WERI-Rb-1 (cell line): ENCODE measurements around the gene ZCCHC24.
A peak's percentile ranks its signal among the peaks of the same experiment; 100 is the strongest.

Source experiments
- DNase-seq: peaks from one replicate; pipeline ENCODE4 v3.0.0-alpha.2; 2020
- H3K27ac ChIP-seq: fragments of 250-450 bp; sonication (Bioruptor Pico); 2 replicates; pipeline ENCODE4 v1.5.1; 2020; ENCODE audit warnings: mild to moderate bottlenecking, moderate library complexity
- H3K27me3 ChIP-seq: fragments of 250-450 bp; sonication (Bioruptor Pico); 2 replicates; pipeline ENCODE4 v1.5.1; 2021; ENCODE audit warnings: mild to moderate bottlenecking, low read depth, moderate library complexity; ENCODE audit not compliant: insufficient read depth, severe bottlenecking
- H3K36me3 ChIP-seq: fragments of 250-450 bp; sonication (Bioruptor Pico); 2 replicates; pipeline ENCODE4 v1.5.1; 2020; ENCODE audit warnings: mild to moderate bottlenecking, moderate library complexity
- H3K4me3 ChIP-seq: 2 replicates; pipeline ENCODE4 v1.5.1; 2011; ENCODE audit warnings: low read depth, mild to moderate bottlenecking, control low read depth, low read length
- H3K9me3 ChIP-seq: fragments of 250-450 bp; sonication (Bioruptor Pico); 2 replicates; pipeline ENCODE4 v1.5.1; 2021; ENCODE audit warnings: mild to moderate bottlenecking, moderate library complexity; ENCODE audit not compliant: severe bottlenecking
- CTCF ChIP-seq: IDR thresholded peaks from 2 replicates; pipeline ENCODE4 v1.5.1; 2011; ENCODE audit warnings: low read depth, mild to moderate bottlenecking, control low read depth, inconsistent platforms, low read length

The ZCCHC24 gene

GRCh38 chr10:79380946-79381721 lies 64.3 kb downstream of the ZCCHC24 start:
- Histone ChIP-seq H3K9me3 (no peaks in the 10 kb centered on the region), H3K27me3 (no peaks in the 10 kb centered on the region), H3K36me3 (no peaks in the 10 kb centered on the region), H3K27ac (no peak overlapping the region), H3K4me3 (no peak overlapping the region)
- no peak for TF ChIP-seq CTCF
- peak; percentile 4 for DNase-seq

GRCh38 chr10:79380125-79380945 lies 65.1 kb downstream of the ZCCHC24 start:
- no peak for TF ChIP-seq CTCF
- Histone ChIP-seq H3K36me3 (no peaks in the 10 kb centered on the region), H3K9me3 (no peaks in the 10 kb centered on the region), H3K4me3 (no peak overlapping the region), H3K27ac (no peak overlapping the region), H3K27me3 (no peaks in the 10 kb centered on the region)
- DNase-seq, result peak; percentile 5

- no peak for TF ChIP-seq CTCF
- H3K4me3 ChIP-seq, result no peak overlapping the region
- H3K36me3 ChIP-seq, result no peaks in the 10 kb centered on the region
- H3K27ac ChIP-seq, result no peak overlapping the region
- H3K27me3 ChIP-seq, result no peaks in the 10 kb centered on the region
- H3K9me3 ChIP-seq, result no peaks in the 10 kb centered on the region
- peak; percentile 5 for DNase-seq
Observed at GRCh38 chr10:79379512-79380124, 65.8 kb downstream of the ZCCHC24 start.

GRCh38 chr10:79378647-79379511 lies 66.5 kb downstream of the ZCCHC24 start:
- no peak overlapping the region for H3K27ac ChIP-seq
- DNase-seq, result peak; percentile 2
- TF ChIP-seq CTCF, result no peak
- no peaks in the 10 kb centered on the region for H3K36me3 ChIP-seq
- H3K4me3 ChIP-seq, result no peak overlapping the region
- H3K9me3 ChIP-seq, result no peaks in the 10 kb centered on the region
- no peaks in the 10 kb centered on the region for H3K27me3 ChIP-seq

GRCh38 chr10:79378383-79378646 lies 67.1 kb downstream of the ZCCHC24 start:
- no peak overlapping the region for H3K4me3 ChIP-seq
- H3K27ac ChIP-seq, result no peak overlapping the region
- H3K9me3 ChIP-seq, result no peaks in the 10 kb centered on the region
- no peak for DNase-seq
- H3K36me3 ChIP-seq, result no peaks in the 10 kb centered on the region
- H3K27me3 ChIP-seq, result no peaks in the 10 kb centered on the region
- no peak for TF ChIP-seq CTCF
